NCI-H2196 treated with DMSO at 0.1 percent for 48 hours (cell line): Measurements from ENCODE around the gene ITGB6.
"Not testable (repeated sequence)": the region's sequence is repeated elsewhere in the genome, so short reads cannot be mapped to it uniquely, and the experiment has no call there.

ENCODE experiments used
- DNase-seq: peaks from one replicate; lab custom pipeline; 2025; ENCODE audit not compliant: unreplicated experiment; lab: John Stamatoyannopoulos, UW

ITGB6 gene

GRCh38 chr2:160142472-160142871 is 57.6 kb downstream of the ITGB6 start:
- DNase-seq, result no peak

- no peak for DNase-seq
Measured at GRCh38 chr2:160141912-160142311, 58.2 kb downstream of the ITGB6 start.

GRCh38 chr2:160141419-160141818 is 58.7 kb downstream of the ITGB6 start:
- no peak for DNase-seq

- DNase-seq, result no peak
Measured at GRCh38 chr2:160140471-160140870, 59.6 kb downstream of the ITGB6 start.

- DNase-seq, result no peak
Measured at GRCh38 chr2:160139991-160140390, 60.1 kb downstream of the ITGB6 start.

GRCh38 chr2:160139350-160139749 is 60.7 kb downstream of the ITGB6 start:
- no peak for DNase-seq

GRCh38 chr2:160138406-160138805 is 61.7 kb downstream of the ITGB6 start:
- DNase-seq, result no peak

GRCh38 chr2:160137464-160137863 is 62.6 kb downstream of the ITGB6 start:
- DNase-seq, result no peak

- no peak for DNase-seq
Measured at GRCh38 chr2:160132761-160133160, 67.3 kb downstream of the ITGB6 start.

GRCh38 chr2:160126756-160127155 is 73.3 kb downstream of the ITGB6 start:
- no peak for DNase-seq

- DNase-seq, result no peak
Measured at GRCh38 chr2:160126315-160126714, 73.8 kb downstream of the ITGB6 start.

- DNase-seq, result no peak
Measured at GRCh38 chr2:160125828-160126227, 74.2 kb downstream of the ITGB6 start.

- no peak for DNase-seq
Measured at GRCh38 chr2:160125366-160125765, 74.7 kb downstream of the ITGB6 start.

- DNase-seq, result no peak
Measured at GRCh38 chr2:160124571-160124970, 75.5 kb downstream of the ITGB6 start.

GRCh38 chr2:160114721-160115120 is 85.4 kb downstream of the ITGB6 start:
- DNase-seq, result not testable (repeated sequence)

GRCh38 chr2:160114020-160114419 is 86.1 kb downstream of the ITGB6 start:
- DNase-seq, result no peak

GRCh38 chr2:160111951-160112798 is 87.9 kb downstream of the ITGB6 start:
- no peak for DNase-seq

GRCh38 chr2:160110674-160111239 is 89.3 kb downstream of the ITGB6 start:
- DNase-seq, result no peak

- peak; percentile 10 for DNase-seq
Measured at GRCh38 chr2:160109939-160110673, 90.0 kb downstream of the ITGB6 start.

- no peak for DNase-seq
Measured at GRCh38 chr2:160109243-160109642, 90.8 kb downstream of the ITGB6 start.

GRCh38 chr2:160108646-160109045 is 91.4 kb downstream of the ITGB6 start:
- DNase-seq, result no peak

GRCh38 chr2:160105366-160105765 is 94.7 kb downstream of the ITGB6 start:
- no peak for DNase-seq
